GM21619 (cell line): ENCODE data around the gene CTPS1.

Experiments used
- ATAC-seq: cut with Tn5 transposase; IDR thresholded peaks from one replicate; pipeline ENCODE4 v1.9.1; 2021; ENCODE audit not compliant: unreplicated experiment

CTPS1 gene

DNA sequence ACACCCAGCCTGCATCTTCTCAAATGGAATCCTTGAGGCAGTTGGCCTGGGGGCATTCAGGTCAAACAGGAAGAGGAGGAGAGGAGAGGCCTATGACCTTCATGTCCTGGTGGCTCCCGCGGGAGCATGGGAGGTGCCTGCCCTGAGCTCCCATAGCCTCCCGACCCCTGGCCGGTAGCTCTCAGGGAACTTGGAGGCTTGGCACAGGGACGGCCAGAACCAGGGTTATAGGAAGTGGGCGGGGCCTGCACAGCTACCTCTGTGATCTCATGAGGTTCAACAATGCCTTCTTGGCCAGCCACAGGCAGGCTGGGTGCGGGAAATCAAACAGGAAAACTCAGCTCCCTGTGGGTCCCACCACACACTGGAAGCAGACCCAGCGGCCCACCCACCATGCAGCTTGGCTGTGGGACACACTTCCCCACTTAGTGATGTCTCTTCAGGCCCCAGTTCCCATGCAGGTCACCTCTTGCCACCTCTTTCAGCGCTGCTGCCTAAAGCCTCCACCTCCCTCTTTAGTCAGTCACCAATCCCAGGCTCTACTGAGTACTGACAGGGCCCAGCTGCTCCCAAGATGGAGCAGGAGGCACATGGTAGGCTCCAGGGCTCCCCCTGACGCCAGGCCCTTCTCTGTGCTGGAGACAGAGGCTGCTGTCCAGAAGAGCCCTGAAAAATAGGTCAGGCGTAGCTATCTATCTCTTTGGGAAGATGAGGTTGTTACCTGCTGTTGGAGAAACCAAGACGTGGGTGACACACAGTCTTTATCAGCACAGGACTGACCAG lies 42.2 kb downstream of the CTPS1 start, which contains the start of gene SLFNL1:
Gene SLFNL1 (minus strand): TSS at position 200 of the 783 bp plus-strand sequence. CDS start 1,065 bp downstream, outside the sequence.
- no peak for ATAC-seq

DNA sequence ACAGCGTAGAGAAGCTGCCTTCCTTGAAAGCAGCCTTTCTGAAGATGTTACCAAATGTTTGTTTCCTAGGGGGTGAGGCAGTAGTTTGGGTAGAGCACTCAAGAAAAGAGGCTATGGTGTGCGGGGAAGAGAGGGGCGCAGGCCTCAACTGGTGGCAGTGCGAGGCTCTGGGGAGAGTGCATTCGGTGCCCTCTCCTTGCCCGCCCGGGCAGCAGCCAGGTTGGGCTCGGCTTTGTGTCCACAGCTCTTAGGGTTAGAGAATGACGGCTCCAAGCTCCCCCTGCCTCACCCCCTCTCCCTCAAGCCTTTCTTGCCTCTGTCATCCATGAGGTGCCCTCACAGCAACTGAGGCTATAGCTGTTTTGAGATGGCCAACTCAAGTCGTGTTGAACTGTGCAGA lies 42.9 kb downstream of the CTPS1 start:
- ATAC-seq: no peak

DNA sequence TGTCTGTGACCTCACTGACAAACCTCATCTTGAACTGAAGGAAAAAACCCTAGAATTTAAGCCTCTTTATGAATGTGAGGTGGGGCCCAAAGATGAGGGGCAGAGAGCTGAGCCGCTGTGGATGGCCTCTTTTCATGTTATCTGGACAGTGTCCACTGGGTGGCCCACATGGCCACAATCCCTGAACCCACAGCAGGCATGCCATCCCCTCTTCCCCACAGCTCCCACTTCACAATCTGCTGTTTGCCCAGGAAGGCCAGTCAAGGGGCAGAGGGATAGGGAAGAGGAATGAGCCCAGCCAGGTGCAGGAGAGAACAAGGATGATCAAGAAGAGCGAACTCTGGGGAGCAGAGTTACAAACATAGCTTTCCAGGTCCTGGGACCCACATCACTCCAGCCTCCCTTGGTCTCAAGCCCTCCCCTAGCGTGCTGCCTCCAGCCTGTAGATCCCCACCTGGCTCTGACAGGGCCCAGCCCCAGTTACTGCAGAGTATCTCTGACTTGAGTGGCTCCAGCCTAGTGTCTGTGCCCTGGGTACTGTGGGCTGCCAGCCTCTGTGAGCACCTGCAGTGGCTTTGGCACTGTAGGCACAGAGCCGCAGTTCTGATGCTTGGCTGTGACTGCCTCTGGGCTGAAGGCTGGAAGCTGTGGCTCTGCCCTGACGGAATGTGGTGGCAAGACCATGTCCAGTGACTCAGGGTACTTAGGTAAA lies 43.9 kb downstream of the CTPS1 start:
- no peak for ATAC-seq

DNA sequence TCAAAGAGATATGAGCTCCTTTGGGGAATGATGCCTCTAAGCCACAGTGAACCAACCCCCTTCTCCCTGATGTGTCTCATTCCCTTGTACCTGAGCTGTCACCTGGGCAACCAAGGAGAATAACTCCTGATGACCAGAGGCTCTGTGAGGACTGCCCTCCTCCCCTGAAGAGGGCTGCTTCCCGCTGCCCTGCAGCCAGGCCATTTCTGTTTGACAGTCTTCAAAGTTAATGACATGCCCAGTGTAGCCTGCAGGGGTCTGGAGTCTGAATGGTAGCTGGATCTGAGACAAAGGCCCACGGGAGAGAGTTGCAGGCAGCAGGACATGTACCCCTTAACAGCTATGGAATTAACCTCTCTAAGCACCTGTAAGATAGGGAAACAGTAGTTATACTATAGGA lies 45.5 kb downstream of the CTPS1 start:
- ATAC-seq: no peak

DNA sequence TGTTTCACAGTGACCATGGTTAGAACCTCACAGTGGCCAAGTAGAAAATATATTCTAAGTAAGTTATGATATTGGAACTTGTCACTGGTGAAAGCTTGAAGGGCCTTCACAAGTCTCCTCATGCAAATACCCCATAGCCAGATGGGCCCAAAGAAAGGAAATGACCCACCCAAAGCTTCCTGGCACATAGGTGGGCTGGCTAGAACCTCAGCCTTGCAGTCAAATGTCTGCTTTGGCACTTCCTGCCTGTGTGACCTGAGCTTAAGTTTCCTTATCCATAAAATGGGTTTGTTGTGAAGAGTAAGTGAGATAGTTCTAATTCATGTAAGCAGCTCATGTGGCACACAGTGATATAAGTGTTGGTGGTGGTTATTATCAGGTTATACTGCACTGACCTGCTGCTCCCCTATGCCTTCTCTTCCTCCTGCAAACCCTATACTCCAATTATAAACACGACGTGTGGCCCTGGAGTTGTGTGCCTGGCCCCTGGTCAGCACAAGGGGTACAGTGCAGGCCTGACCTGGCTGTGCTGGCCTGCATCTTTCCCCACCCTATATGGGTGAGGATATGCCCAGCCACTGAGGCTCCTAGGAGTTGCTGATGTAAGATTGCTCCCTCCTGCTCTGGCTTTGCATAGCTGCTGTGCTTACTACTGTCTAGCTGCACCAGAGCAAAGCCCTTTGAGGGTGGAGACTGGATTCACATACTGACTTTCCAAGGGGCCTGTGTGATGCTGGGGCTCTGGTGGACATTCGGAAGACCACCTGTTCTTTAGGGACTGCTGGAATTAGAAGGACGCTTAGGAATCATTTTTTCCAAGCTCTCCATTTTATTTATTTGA lies 46.7 kb downstream of the CTPS1 start:
- no peak for ATAC-seq

DNA sequence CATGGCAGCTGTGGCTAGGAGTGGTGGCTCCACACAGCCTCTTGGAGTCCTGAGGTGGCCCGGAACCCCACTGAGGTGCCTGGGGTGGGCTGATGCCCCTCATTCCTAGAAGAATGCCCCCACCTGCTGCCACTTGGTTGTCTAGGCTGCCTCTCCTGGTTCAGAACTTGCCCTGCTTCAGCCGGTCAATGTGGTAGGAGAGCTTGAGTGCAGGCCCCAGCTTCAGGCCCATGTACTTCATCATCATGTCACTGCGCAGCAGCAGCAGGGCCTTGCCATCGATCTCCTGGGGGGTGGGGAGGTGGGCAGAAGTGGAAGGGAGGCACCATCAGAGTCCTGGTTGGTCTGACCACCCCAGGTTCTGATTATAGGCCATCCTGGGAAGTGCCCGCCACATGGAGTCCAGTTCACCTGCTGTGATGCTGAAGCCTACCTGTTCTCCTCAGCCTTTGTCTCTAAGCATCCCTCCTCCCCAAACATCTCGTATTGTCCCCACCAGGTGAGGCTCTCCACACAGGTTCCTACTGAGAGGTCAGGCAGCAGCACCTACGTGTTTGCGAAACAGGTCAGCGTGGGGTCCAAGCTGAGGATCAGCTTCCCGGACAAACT lies 48.6 kb downstream of the CTPS1 start:
- no peak for ATAC-seq

DNA sequence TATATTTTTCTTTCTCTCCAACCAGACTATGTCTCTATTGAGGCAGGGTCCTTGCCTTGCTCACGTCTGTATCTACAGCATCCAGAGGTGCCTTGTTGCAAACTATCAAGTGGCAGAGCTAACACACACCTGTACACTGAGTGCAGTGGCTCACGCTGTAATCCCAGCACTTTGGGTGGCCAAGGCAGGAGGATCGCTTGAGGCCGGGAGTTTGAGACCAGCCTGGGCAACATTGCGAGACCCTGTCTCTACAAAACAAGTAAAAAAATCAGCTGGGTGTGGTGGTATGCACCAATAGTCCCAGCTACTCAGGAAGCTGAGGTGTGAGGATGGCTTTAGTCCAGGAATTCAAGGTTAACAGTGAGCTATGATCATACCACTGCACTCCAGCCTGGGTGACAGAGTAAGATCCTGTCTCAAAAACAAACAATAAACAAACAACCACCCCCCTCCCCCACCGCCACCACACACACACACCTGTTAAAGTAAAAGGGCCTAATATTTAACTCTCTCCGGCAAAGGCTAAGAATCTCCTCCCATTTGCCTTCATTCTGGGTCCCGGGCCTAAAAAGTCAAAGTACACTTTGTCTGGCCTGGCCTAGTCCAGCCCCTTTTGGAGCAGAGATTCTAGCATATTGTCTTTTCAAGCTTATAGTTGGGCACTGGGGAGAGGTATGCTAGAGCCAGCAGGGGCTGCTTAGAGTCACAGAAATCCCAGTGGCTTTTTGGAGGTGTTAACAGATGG lies 51.5 kb downstream of the CTPS1 start:
- ATAC-seq: no peak

DNA sequence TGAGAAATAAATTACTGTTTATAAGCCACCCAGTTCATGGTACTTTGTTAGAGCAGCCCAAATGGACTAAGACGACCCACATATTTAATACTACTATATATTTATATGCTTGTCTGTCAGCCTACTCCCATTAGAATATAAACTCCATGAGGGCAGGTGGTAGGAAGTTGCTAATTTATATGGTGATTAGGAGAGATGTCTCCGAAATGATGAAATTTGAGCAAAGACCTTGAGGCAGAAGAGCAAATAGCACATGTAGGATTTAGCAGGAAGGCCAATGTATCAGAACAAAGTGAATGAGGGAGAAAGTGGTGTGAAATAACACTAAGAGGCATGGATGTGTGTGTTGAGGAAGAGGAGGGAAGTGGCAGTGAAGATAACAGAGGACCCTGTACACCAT lies 52.7 kb downstream of the CTPS1 start:
- no peak for ATAC-seq

DNA sequence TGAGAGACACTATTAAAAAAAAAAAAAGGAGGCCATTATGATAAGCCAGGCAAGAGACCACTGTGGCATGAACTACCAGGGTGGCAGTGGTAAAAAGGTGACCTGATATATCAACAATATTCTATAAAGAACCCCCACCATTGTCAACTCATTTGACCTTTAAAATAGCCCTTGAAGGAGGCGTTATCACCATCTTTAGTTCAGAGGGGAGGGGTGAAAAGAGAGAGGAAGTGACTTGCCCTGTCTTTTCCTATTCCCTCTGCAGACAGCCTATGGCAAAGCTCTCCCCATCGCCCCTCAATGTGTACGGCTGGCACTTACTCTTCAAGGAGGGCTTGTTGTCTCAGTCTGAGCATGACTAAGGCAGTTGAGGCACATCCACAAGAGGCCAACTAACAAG lies 53.8 kb downstream of the CTPS1 start:
- no peak for ATAC-seq

DNA sequence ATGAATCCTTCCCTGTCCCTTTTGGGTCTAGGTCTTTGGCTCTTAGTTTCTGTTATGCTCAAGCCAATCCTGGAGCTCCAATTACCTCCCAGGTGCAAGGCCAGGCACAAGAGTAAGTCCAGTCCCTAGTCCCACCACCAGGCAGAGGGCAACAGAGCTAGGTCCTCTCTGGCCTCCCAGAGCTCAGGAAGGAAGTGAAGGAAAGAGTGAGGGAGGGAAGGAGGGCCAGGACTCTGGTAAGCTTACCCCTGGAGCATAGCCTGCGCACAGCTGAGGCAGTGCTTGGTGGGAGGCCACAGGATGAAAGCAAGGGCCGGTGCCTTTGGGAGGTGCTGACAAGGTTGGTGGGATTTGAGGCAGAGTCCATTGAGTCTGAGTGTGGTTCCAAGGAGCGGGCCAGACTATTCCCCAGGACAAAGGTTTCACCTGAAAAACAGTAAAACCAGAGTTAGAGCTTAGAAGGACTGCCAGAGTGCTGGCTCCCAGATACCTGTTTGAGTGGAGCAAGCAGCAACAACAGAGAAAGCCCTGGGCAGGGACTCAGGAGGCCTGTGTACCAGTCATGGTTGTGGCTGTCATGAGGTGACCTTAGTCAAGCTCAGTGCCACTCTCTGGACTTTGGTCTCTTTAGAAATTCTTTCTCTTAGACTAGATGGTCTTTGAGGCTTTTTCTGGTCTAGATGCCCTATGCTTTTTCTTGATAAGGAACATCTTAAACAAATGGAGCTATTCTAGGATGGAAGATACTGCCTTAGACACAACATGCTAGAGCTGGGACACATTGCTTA lies 57.8 kb downstream of the CTPS1 start:
- ATAC-seq: no peak

DNA sequence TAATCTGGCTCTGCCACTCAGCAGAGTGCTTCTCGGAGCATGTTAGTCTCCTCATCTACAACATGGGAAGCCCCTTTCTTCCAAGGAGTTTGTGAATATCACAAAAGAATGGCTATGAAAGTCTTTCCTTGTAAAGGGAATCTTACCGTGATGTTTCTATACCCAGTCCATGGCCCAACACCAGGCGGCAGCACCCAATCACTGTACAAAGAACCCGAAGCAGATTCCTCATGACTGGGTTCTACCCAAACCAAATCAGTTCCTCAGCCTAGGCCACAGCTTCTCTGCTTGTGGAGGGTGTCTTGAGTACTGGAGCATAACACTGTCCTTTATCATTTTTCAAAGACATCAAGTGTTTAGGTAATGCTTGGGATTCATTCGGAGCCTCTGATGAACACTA lies 58.6 kb downstream of the CTPS1 start:
- ATAC-seq: no peak

DNA sequence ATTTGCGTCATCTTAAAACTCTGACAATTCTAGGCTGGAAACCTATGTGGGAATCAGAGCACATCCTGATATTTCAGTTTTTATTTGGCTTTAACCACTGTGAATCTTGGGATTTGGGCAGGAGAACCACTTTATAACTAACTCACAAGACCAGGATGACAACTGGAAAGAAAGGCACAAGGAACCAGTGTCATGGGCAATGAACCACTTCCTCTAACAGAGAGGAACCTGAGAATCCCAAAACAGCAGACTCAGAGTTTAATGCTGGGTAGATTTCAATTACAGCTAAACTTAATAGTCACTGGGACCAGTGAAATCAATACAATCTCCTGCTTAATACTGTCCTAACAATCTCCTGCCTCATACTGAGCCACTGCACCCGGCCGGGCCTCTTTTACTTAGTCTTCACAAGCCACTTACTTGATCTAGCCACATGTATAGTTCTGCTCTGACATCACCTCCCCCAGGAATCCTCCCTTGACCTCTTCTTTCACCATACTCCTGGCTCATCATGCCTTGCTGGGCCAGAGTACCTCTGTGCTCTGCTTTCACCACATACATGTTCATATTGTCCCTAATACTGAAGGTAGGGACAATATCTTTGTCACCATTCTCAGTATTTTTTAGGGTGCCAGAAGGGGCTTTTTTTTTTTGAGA lies 62.2 kb downstream of the CTPS1 start:
- no peak for ATAC-seq

DNA sequence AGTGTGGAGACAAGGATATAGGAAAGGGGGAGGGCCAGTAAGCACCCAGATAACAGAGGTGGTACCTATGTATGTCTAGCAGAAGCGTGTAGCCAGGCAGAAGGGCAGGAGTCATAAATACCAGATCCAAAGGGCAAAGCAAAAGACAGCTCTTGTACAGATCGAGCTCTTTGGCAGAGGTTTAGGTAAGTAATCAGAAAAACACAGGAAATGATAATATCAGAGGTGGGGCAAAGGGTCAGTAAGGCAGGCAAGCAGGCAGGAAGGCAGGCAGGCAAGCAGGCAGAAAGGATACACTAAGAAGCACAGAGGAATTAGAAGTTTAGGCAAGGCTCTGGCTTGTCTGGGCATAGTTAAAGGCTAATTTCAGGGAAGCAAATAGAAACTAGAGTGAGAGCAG lies 64.7 kb downstream of the CTPS1 start:
- no peak for ATAC-seq

DNA sequence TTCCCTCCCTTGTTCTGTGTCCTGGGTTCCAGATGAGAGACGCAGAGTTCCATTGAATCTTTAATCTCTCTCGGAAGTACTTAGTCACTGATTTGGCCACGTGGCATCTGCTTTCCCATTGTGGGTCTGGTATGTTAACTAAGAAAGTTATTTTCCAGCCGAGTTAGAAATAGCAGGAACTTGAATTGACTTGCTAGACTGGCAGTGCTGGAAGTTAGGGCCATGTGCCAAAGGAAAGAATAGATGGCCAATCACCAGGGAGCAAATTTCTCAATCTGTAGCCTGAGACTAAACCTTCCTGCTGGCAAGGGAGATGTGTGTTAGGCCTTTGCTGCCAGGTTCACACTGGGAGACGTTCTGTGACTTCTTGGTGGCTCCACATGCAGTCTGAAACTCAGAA lies 66.2 kb downstream of the CTPS1 start:
- no peak for ATAC-seq

DNA sequence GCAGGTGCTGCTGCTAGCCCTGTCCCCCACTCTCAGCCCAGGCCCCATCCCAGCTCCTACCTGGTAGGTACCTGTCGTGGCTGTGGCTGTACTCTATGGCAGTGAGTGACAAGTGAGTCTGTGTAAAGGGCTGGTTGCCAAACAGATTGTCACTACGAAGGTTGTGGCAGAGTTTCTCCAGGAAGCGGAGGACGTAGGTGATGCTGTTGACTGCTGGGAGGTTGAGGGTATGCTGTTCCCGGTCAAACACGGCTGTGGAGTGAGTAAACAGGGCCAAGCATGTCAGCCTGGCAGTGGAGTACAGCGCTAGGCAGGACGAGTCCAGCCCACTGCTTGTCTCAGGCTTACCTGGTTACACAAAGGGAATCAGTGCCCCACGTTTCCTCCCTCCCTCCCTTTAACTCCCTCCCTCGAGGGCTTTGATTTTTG lies 66.9 kb downstream of the CTPS1 start:
- no peak for ATAC-seq

DNA sequence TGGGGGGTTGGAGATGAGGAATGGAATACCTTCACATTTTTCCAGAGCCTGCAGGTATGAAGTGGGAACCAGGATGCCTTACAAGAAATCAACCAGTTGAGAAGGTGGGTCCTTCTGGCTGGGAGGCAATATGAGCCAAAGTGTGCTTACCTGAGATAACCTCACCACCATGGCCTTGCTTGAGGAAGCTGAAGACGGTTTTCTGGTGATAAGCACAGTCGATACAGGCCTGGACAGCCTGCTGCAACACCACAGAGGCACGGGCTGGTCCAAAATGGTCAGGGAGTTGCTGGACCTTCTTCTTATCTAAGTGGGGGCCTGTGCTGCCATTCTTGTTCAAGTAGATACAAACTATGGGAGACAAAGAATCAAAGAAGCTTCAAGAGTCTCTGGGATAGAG lies 69.0 kb downstream of the CTPS1 start:
- no peak for ATAC-seq

DNA sequence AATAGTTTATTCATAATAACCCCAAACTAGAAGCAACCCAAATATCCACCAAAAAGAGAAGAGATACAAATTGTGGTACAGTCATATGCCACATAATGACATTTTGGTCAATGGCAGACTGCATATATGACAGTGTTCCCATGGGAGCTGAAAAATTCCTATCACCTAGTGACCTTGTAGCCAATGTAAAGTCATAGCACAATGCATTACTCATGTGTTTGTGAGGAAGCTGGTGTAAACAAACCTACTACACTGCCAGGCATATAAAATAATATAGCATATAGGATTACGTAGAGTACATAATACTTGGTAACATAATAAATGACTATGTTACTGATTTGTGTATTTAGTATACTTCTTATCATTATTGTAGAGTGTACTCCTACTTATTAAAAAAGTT lies 71.5 kb downstream of the CTPS1 start:
- ATAC-seq: no peak

DNA sequence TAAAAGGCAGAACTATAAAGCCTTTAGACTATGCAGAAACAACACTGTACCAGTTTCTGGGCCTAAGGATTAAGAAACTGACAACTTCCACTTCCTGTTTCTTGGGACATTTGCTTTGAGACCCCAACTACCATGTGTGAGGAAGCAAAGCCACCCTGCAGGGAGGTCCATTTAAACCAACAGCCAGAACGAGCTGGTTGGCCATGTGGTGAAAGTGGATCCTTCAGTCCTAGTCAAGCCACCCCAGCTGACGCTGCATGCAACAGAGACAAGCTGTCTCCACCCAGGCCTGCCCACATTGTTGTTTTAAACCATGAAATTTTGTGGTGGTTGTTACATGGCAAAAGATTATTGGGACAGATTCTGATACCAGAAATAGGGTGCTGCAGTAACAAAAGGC lies 73.8 kb downstream of the CTPS1 start:
- ATAC-seq: no peak

DNA sequence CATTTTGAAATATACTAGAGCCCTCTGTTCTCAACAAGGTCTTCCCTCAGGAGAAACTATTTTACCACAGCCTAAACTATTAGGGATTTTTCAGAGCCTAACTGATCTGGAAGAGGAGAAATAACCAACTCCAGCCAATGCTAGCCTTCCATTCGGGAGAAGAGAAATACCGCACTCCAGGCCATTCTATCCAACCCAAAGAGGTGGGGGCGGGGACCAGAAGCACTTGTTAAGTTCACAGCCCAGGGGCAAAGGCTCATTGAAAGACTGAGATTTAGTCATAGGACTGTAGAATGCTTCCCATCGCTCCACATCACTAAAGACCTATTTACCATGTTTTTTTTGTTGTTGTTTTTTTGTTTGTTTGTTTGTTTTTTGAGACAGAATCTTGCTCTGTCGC lies 77.4 kb downstream of the CTPS1 start:
- no peak for ATAC-seq
